Thyroid gland (tissue), 4 donors: Measurements from ENCODE around the gene CD80.

ENCODE experiments used
- CTCF ChIP-seq, 6 experiments: fragments of 200-600 bp in 3 of 6; fragments of 450-650 bp in 3 of 6; sonication (generic) in 3 of 6; IDR thresholded peaks; one replicate each; pipeline ENCODE4 v1.5.1; 2016 to 2019; ENCODE audit warnings: antibody characterized with exemption in 6 of 6, mild to moderate bottlenecking in 2 of 6, inconsistent platforms in 1 of 6, moderate library complexity in 1 of 6
- POLR2A ChIP-seq, 2 donors: fragments of 450-650 bp; IDR thresholded peaks; one replicate each; pipeline ENCODE4 v1.6.1; 2017; ENCODE audit warnings: antibody characterized with exemption in 2 of 2, mild to moderate bottlenecking in 2 of 2, moderate library complexity in 1 of 2

GRCh38 chr3:119508172-119508845 lies 51.1 kb downstream of the CD80 start:
- no peak for TF ChIP-seq POLR2A (IDR thresholded peaks at IDR 0.05)
- TF ChIP-seq CTCF (IDR thresholded peaks at IDR 0.05) = no peak
